ENCODE data around the gene IGSF22.
A peak's percentile ranks its signal among the peaks of the same experiment; 100 is the strongest.
"Not testable (repeated sequence)": the region's sequence is repeated elsewhere in the genome, so short reads cannot be mapped to it uniquely, and the experiment has no call there.

IGSF22 gene

DNA sequence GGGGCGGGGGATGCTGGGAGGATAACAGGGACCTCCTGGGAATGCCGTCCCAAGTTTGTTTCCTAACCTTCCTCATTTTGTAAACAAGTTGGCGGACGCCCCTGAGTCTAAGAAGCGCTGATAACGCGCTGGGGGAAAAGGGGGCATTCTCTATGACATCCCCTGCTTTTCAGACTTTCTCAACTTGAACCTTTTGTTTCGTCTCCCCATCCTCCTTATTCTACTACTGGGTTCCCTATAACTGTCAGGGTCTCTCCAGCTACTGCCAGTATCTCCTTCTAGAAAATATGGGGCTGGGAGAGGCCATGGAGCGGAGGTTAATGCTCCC is 26.8 kb downstream of the IGSF22 start:
- no peak for DNase-seq (ENCODE audit: low read depth)
- peak overlapping the region; percentile 59 for H3K4me3 ChIP-seq (ENCODE audit: low read depth, low read length)

DNA sequence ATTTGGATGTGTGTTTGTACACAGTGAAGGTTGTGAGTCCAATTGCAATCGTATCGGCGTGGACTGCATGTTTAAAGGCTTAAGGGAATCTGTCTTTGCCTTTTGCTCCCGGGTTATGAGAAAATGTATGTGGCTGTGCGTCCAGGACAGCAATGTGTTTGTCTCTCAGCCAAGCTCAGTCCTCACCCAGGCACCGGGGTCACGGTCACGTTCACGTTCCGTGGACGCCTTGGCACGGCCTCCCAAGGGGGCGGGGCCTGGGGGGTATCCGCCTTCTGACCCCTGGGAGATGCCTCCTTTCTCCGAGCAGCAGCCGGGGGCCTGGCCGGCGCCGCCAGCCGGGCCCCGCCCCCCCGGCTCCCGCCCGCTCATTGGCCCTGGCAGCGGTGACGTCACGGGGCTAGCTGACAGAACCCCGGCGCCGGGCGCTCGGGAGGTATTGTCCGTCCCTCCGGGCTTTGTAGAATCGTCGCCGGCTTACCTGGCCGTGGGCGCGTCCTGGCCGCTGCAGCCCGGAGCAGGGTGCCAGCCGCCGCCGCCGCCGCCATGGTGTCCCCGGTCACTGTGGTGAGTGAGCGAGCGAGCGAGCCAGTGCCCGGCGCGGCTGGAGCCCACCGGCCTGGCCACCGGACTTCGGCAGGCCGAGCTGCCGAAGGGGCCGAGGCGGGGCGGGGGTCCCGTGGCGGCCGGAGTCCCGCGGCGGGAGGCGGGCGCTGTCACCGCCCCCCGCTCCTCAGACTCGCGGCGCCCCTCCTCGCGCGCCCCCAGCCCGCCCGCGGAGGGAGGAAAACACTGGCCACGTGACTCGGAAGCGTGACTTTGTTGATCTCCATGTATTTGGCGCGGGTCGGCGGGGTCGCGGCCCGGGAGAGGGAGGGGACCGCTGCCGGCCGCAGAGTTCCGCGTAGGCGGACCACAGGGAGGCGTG is 27.4 kb downstream of the IGSF22 start, which contains the start of gene TMEM86A:
TMEM86A (plus strand) TSS at position 439 of the 928 bp plus-strand sequence; CDS start at position 547, 108 bp downstream.
- DNase-seq (ENCODE audit: low read depth): peak; percentile 11
- peak within 1 kb of the TSS; percentile 59 for H3K4me3 ChIP-seq (ENCODE audit: low read depth, low read length)

DNA sequence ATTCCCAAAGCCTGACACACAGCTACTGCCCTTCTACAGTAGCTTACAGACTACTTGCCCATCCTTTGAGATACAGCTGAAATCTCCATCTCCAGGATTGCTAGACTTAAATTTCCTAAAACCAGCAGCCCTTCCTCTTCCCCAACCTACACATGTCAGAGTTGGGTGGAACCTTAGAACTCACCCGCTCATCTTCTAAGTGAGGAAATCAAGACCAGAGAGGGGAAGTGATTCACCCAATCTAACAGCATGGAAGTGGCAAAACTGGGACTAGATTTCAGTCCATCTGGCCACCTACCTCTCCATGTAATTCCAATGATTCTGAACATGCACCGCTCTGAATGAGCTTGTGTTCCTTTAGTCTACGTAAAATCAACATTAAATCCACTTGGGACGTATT is 28.4 kb downstream of the IGSF22 start:
- no peak for DNase-seq (ENCODE audit: low read depth)
- no peak overlapping the region for H3K4me3 ChIP-seq (ENCODE audit: low read depth, low read length)

DNA sequence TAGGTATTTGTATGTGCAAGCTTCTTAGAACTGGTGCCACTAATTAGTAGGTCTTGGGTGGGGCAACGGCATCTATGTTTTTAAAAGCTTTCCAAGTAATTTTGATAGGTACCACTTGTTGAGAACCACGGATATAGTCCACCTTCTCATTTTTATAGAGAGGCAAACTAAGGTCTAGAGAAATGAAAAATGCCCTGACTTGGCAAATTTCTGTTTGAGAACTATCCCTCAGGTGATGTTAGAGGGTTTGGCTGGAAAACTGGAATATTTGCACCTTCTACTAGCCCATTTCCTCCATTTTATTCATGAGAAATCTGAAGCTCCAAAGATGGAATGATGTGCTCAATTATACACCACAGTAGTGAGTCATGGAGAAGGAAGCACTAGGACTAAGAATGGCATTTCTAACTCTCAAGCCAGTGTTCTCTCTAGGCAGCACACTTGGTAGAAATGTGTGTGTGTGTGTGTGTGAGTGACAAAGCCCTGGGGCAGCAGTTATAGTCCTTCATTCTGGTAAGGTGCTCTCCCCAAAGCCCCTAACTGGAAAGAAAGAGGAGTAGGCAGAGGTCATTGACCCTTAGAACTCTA is 29.3 kb downstream of the IGSF22 start:
- no peak for DNase-seq (ENCODE audit: low read depth)
- no peak overlapping the region for H3K4me3 ChIP-seq (ENCODE audit: low read depth, low read length)

DNA sequence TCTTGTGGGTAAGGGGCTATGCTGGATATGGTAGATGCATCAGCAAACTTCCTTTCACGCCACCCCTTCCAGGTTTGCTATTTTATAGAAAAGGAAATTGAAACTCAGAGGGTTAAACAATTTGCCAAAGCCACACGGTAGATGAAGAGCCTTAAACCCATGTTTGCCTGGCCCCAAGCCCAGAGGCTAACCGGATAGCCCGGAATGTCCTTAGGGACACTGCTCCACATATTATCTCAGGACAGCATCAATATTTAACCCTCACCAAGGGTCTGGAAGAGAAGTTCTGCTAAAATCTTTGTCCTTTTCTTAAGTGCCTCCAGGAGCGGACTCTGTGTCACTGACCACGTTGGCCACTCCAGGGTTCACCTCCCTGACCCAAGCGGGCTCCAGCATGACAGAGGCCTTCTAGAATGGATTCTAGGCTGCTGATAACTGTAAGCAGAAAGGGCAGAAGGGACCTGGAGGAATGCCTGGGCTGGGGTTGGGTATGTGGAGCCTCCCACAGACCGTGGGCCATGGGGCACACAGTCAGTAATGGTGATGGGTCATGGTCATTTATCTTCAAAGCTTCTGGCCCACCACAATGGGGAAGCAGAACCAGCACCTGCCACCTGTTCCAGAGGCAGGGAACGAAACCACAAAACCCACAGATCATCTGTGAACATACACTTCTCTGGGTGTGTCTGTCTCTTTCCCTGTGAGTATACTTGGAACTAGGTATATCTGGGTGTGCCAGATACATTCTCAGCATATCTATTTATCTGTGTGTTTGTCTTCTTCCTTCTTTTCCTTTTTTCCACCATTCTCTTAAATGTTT is 32.8 kb downstream of the IGSF22 start:
- DNase-seq (ENCODE audit: low read depth): no peak
- H3K4me3 ChIP-seq (ENCODE audit: low read depth, low read length): no peak overlapping the region

DNA sequence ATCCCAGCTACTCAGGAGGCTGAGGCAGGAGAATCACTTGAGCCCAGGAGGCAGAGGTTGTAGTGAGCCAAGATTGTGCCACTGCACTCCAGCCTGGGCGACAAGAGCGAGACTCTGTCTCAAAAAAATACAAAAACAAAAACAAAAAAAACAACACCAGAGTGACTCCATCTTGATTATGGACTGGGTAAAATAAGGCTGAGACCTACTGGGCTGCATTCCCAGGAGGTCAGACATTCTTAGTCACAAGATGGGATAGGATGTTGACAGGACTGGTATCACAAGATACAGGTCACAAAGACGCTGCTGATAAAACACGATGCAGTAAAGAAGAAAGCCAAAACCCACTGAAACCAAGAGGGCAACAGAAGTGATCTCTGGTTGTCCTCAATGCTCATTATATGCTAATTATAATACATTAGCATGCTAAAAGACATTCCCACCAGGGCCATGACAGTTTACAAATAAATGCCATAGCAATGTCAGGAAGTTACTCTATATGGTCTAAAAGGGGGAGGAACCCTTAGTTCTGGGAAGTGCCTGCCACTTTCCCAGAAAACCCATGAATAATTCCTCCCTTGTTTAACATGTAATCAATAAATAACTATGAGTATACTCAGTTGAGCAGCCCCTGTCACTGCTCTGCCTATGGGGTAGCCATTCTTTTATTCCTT is 34.4 kb downstream of the IGSF22 start:
- H3K4me3 ChIP-seq (ENCODE audit: low read depth, low read length); DNase-seq (ENCODE audit: low read depth): not testable (repeated sequence)

DNA sequence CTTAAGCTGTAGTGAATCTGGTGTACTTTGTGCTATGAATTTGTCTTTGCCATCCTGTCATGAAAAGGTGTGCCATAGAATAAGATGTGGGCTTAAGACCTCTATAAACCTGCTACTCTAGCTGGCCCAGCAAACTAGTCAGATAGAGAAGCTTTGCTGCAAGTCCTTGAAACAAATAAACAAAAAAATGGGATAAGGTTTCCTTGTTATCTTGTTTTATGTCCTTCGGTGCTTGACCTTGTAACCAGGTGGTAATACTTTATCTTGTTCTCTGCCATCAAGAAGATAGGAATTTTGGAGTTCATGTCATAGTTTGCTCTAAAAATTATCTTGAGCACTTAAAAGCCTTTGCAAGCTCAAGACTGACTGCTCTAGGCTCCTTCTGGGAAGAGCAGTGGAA is 41.7 kb downstream of the IGSF22 start:
- DNase-seq (ENCODE audit: low read depth): no peak

DNA sequence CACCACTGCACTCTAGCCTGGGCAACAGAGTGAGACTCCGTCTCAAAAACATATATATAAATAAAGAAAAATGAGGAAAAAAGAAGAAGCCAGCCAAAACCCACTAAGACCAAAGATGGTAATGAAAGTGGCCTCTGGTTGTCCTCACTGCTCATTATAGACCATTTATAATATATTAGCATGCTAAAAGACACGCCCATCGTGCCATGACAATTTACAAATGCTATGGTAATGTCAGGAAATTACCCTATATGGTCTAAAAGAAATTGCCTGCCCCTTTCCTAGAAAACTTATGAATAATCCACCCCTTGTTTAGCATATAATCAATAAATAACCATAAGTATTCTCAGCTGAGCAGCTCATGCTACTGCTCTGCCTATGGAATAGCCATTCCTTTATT is 43.5 kb downstream of the IGSF22 start:
- DNase-seq (ENCODE audit: low read depth): no peak
- H3K4me3 ChIP-seq (ENCODE audit: low read depth, low read length): no peak overlapping the region

More for the DNA sequence above, 41.7 kb downstream of the IGSF22 start:
- H3K4me3 ChIP-seq (ENCODE audit: low read depth, low read length): no peak overlapping the region

DNA sequence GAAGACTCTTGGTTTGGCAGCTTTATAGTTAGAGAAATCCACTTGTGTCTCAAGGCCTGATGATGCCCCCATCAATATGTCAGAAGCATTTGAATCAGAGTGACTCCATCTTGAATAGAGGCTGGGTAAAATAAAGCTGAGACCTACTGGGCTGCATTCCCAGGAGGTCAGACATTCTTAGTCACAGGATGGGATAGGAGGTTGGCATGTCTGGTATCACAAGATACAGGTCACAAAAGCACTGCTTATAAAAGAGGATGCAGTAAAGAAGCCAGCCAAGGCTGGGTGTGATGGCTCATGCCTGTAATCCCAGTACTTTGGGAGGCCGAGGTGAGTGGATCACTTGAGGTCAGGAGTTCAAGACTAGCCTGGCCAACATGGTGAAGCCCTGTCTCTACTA is 44.0 kb downstream of the IGSF22 start:
- DNase-seq (ENCODE audit: low read depth); H3K4me3 ChIP-seq (ENCODE audit: low read depth, low read length): not testable (repeated sequence)

DNA sequence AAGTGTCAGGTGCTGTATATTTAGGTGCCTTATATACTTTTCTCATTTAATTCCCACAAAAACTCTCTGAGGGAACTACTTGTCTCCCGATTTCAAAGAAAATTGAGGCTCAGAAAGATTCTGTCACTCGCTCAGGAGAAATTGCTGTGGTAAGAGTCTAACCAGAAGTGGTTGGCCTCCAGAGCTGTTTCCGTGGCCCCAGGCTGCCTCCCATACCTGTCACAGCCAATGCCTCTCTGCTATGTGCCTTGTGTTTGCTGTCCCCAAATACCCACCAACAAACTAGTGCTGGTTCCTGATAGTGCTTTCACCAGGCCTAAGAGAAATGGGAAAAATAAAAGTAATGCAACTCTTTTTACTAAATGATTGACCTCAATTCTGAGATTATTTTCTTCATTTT is 48.4 kb downstream of the IGSF22 start:
- no peak overlapping the region for H3K4me3 ChIP-seq (ENCODE audit: low read depth, low read length)
- DNase-seq (ENCODE audit: low read depth): no peak

DNA sequence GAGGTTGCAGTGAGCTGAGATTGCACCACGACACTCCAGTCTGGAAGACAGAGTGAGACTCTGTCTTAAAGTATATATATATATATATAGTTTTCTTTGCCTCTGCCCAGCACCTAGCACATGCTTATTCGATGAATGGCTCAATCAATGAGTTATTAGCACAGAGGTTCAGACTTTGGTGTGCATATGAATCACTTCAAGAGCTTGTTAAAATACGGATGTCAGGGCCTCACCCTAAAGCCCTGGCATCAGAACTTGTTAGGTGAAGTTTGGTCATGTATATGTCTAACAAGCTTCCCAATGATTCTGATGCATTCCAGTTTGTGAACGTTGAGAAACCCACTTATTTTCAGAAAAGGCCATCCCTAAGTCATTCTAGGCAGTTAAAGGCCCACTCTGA is 49.2 kb downstream of the IGSF22 start:
- no peak for DNase-seq (ENCODE audit: low read depth)
- H3K4me3 ChIP-seq (ENCODE audit: low read depth, low read length): no peak overlapping the region

DNA sequence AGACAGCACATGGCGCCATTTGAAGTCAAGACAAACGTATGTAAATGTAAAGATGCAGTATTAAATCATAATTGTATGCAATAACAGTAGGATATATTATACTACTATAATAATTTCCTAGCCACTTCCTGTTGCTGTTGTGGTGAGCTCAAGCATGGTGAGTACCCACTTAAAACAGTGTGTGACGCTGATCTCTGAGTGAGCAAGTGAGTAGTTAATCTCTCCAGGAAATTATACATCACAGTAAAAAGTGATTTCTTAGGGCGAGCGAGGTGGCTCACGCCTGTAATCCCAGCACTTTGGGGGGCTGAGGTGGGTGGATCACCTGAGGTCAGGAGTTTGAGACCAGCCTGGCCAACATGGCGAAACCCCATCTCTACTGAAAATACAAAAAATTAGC is 53.8 kb downstream of the IGSF22 start:
- not testable (repeated sequence) for H3K4me3 ChIP-seq (ENCODE audit: low read depth, low read length); DNase-seq (ENCODE audit: low read depth)

DNA sequence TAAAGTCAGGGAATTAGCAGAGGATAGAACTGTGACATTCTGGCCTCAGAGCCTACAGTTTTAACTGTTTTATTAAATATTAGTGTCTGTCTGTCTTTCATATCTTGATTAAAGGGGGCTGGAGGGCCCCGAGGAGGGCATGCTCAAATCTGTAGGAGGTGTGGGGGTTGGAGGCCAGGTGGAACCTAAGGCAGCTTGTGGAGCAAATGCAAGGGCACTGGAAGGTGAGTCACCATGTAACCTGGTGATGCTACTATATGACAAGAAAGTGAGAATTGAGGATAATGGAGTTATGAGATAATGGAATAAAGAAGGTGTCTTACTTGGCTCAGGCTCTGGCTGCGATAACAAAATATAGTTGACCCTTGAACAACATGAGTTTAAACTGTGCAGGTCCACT is 54.7 kb downstream of the IGSF22 start:
- no peak for DNase-seq (ENCODE audit: low read depth)
- no peak overlapping the region for H3K4me3 ChIP-seq (ENCODE audit: low read depth, low read length)

DNA sequence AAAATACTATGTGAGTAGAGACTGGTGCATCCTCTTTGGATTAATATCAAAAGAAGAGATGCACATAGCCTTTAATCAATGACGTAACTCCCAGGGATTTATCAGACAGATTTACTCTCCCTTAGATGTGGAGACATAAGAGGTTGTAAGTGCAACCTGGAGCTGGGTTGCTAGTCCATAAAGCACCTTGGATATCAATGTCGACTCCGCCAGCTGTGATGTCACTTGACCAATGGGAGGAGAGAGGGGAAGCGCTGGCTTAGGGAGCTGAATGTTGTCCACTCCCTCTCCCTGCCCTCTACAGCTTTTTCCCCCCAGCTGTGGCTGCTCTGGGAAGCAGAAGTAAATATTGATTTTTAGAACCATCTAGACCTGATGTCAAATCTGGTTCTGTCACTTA is 56.3 kb downstream of the IGSF22 start:
- H3K4me3 ChIP-seq (ENCODE audit: low read depth, low read length): no peak overlapping the region
- no peak for DNase-seq (ENCODE audit: low read depth)

DNA sequence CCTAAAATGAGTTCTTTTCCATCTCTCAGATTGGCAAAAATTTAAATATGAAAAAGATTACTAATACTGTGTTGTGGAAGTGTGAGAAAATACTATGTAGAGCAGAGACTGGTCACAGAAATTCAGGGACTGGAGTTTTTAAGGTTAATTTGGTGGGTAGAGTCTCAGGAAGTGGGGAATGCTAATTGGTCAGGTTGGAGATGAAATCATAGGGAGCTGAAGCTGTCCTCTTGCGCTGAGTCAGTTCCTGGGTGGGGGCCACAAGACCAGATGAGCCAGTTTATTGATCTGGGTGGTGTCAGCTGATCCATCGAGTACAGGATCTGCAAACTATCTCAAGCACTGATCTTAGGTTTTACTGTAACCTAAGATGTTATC is 56.8 kb downstream of the IGSF22 start:
- no peak for DNase-seq (ENCODE audit: low read depth)
- no peak overlapping the region for H3K4me3 ChIP-seq (ENCODE audit: low read depth, low read length)

DNA sequence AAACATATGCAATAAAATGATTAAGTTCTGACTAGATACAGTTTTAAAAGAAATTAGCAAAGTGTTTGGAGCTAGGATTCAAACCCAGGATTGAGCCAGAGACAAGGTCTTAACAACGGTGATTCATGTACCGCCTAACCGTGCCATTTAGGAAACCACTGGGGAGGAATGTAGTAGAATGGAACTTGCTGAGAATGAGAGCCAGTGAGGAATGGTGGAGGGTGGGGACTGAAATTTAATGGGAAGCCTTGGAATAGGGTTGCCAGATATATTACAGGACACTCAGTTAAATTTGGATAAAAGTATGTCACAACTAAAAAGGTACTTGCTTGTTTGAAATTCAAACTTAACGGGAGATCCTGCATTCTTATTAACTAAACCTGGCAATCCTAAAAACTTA is 57.9 kb downstream of the IGSF22 start:
- DNase-seq (ENCODE audit: low read depth): no peak
- H3K4me3 ChIP-seq (ENCODE audit: low read depth, low read length): no peak overlapping the region

DNA sequence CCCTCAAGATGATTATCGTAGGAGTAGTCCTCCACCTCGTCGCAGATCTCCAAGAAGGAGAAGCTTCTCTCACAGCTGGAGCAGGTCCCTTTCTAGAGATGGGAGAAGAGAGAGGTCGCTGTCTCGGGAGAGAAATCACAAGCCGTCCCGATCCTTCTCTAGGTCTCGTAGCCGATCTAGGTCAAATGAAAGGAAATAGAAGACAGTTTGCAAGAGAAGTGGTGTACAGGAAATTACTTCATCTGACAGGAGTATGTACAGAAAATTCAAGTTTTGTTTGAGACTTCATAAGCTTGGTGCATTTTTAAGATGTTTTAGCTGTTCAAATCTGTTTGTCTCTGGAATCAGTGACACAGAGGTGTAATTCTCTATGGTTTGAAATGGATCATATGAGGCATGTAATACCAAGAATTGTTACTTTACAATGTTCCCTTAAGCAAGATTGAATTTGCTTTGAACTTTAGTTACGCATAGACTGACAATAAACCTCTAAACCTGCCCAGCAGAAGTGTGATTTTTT is 60.6 kb downstream of the IGSF22 start:
- DNase-seq (ENCODE audit: low read depth); H3K4me3 ChIP-seq (ENCODE audit: low read depth, low read length): not testable (repeated sequence)

DNA sequence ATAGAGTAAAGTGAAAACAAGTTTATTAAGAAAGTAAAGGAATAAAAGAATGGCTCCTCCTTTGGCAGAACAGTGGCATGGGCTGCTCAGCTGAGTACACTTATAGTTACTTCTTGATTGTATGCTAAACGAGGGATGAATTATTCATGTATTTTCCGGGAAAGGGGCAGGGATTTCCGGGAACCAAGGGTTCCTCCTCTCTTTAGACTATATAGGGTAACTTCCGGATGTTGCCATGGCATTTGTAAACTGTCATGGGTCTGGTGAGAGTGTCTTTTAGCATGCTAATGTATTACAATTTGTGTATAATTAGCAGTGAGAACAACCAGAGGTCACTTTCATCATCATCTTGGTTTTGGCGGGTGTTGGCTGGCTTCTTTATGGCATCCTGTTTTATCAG is 68.3 kb downstream of the IGSF22 start:
- no peak for DNase-seq (ENCODE audit: low read depth)
- no peak overlapping the region for H3K4me3 ChIP-seq (ENCODE audit: low read depth, low read length)

Measured in skeletal muscle cell (primary cell).